Measurements from ENCODE around the gene HNF1B. TPM values are rescaled to one million over a fixed set of nuclear protein-coding genes. Genes with fewer than 3 reads are reported as not detected.
A peak's percentile ranks its signal among the peaks of the same experiment; 100 is the strongest.

HNF1B gene
- total RNA-seq, 6 donors from 2014 or later = 14.4 to 31.4 (median 16.0) TPM

GRCh38 chr17:37747222-37747621 is 2.4 kb upstream of the HNF1B start:
- DNase-seq = no peak
- WGBS, 2 donors = 68 to 76% methylated on average over 2 of the region's 2 CpGs
- Histone ChIP-seq H3K36me3 (no peaks in the 10 kb centered on the region), H3K27me3 (peaks cover 0 to 35% (median 15%) of the 10 kb centered on the region in 4 donors), H3K4me1 (peaks cover 24 to 34% (median 25%) of the 10 kb centered on the region in 4 donors), H3K9me3 (no peaks in the 10 kb centered on the region), H3K27ac (no peak overlapping the region), H3K4me3 (no peak overlapping the region)
- ATAC-seq (ENCODE audit: low FRiP score in 2 of 2) = no peak
- TF ChIP-seq POLR2AphosphoS5 (IDR thresholded peaks at IDR 0.05) (no peak), EP300 (IDR thresholded peaks at IDR 0.05) (no peak), POLR2A (IDR thresholded peaks at IDR 0.05) (no peak)
- TF ChIP-seq, protein P1, sequence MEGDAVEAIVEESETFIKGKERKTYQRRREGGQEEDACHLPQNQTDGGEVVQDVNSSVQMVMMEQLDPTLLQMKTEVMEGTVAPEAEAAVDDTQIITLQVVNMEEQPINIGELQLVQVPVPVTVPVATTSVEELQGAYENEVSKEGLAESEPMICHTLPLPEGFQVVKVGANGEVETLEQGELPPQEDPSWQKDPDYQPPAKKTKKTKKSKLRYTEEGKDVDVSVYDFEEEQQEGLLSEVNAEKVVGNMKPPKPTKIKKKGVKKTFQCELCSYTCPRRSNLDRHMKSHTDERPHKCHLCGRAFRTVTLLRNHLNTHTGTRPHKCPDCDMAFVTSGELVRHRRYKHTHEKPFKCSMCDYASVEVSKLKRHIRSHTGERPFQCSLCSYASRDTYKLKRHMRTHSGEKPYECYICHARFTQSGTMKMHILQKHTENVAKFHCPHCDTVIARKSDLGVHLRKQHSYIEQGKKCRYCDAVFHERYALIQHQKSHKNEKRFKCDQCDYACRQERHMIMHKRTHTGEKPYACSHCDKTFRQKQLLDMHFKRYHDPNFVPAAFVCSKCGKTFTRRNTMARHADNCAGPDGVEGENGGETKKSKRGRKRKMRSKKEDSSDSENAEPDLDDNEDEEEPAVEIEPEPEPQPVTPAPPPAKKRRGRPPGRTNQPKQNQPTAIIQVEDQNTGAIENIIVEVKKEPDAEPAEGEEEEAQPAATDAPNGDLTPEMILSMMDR (IDR thresholded peaks at IDR 0.05) = no peak

- 56 to 62% methylated on average over 2 of the region's 2 CpGs for WGBS, 2 donors
- H3K27me3 ChIP-seq = peaks cover 0 to 40% (median 17%) of the 10 kb centered on the region in 4 donors
- H3K4me3 ChIP-seq = peak overlapping the region in 3 of 4 donors; percentile 42 to 56 (median 54)
Measured at GRCh38 chr17:37746617-37747016, 1.8 kb upstream of the HNF1B start.

GRCh38 chr17:37745801-37746426 is 1.1 kb upstream of the HNF1B start:
- DNase-seq = peak in 1 of 2 donors; percentile 61
- 14 to 23% methylated on average over 20 of the region's 20 CpGs for WGBS, 2 donors
- H3K27ac ChIP-seq = peak overlapping the region; percentile 75 to 86 (median 84)
- no peaks in the 10 kb centered on the region for H3K36me3 ChIP-seq
- H3K4me3 ChIP-seq = peak overlapping the region in 3 of 4 donors; percentile 42 to 56 (median 54)
- peaks cover 29 to 39% (median 33%) of the 10 kb centered on the region in 4 donors for H3K4me1 ChIP-seq
- peak in 1 of 2 donors; percentile 4 for ATAC-seq (ENCODE audit: low FRiP score in 2 of 2)
- TF ChIP-seq, protein P1 (IDR thresholded peaks at IDR 0.05) = no peak
- TF ChIP-seq EP300 (IDR thresholded peaks at IDR 0.05) (no peak), POLR2AphosphoS5 (IDR thresholded peaks at IDR 0.05) (no peak), POLR2A (IDR thresholded peaks at IDR 0.05) (no peak)
- H3K9me3 ChIP-seq = no peaks in the 10 kb centered on the region
- peaks cover 0 to 42% (median 18%) of the 10 kb centered on the region in 4 donors for H3K27me3 ChIP-seq

More at GRCh38 chr17:37746617-37747016, 1.8 kb upstream of the HNF1B start:
- TF ChIP-seq POLR2AphosphoS5 (IDR thresholded peaks at IDR 0.05) = no peak
- no peak for TF ChIP-seq POLR2A (IDR thresholded peaks at IDR 0.05)
- TF ChIP-seq EP300 (IDR thresholded peaks at IDR 0.05) = no peak
- TF ChIP-seq, protein P1 (IDR thresholded peaks at IDR 0.05) = no peak
- DNase-seq (no peak), ATAC-seq (ENCODE audit: low FRiP score in 2 of 2) (no peak)
- Histone ChIP-seq H3K27ac (peak overlapping the region in 1 of 4 donors; percentile 86), H3K9me3 (no peaks in the 10 kb centered on the region), H3K4me1 (peaks cover 29 to 39% (median 31%) of the 10 kb centered on the region in 4 donors), H3K36me3 (no peaks in the 10 kb centered on the region)

DNA sequence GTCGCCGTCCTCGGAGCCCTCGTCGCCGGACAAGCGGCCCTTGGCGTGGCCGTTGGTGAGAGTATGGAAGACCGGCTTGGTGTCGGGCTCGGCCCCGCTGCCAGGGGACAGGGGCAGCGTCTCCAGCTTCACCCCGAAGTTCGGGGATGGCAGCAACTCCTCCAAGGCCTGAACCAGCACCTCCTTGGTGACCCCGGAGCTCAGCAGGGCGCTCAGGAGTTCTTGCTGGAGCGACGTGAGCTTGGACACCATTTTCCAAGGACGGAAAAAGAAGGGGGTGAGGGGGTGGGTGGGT is 279 bp downstream of the HNF1B start:
- Histone ChIP-seq H3K27me3 (peaks cover 0 to 47% (median 20%) of the 10 kb centered on the region in 4 donors), H3K9me3 (no peaks in the 10 kb centered on the region), H3K4me1 (peaks cover 29 to 43% (median 33%) of the 10 kb centered on the region in 4 donors), H3K4me3 (peak overlapping the region in 3 of 4 donors; percentile 42 to 56 (median 54)), H3K27ac (peak overlapping the region; percentile 75 to 86 (median 84)), H3K36me3 (no peaks in the 10 kb centered on the region)
- 4% methylated on average over 21 of the region's 21 CpGs; no CpG with 5 or more reads in 1 of the 2 donors for WGBS, 2 donors
- peak in 1 of 2 donors; percentile 3 for ATAC-seq (ENCODE audit: low FRiP score in 2 of 2)
- DNase-seq = no peak
- TF ChIP-seq, protein P1 (IDR thresholded peaks at IDR 0.05) = no peak
- TF ChIP-seq POLR2A (IDR thresholded peaks at IDR 0.05) (no peak), EP300 (IDR thresholded peaks at IDR 0.05) (no peak), POLR2AphosphoS5 (IDR thresholded peaks at IDR 0.05) (no peak)
